Neural cell (in vitro differentiated cells): ENCODE measurements around the gene AKAP9.

Experiments used
- MXI1 ChIP-seq: fragments of 450-650 bp; conservative IDR thresholded peaks from 2 replicates; pipeline ENCODE4 v1.6.1; 2014; ENCODE audit warnings: antibody characterized with exemption, mild to moderate bottlenecking; ENCODE audit not compliant: poor library complexity, severe bottlenecking
- POLR2AphosphoS5 ChIP-seq: IDR thresholded peaks from 2 replicates; pipeline ENCODE4 v1.6.1; 2012
- TF ChIP-seq, protein P1 (sequence below): fragments of 450-650 bp; IDR thresholded peaks from 2 replicates; pipeline ENCODE4 v1.5.1; 2014; ENCODE audit warnings: antibody characterized with exemption, mild to moderate bottlenecking, moderate library complexity; ENCODE audit not compliant: poor library complexity, severe bottlenecking

DNA sequence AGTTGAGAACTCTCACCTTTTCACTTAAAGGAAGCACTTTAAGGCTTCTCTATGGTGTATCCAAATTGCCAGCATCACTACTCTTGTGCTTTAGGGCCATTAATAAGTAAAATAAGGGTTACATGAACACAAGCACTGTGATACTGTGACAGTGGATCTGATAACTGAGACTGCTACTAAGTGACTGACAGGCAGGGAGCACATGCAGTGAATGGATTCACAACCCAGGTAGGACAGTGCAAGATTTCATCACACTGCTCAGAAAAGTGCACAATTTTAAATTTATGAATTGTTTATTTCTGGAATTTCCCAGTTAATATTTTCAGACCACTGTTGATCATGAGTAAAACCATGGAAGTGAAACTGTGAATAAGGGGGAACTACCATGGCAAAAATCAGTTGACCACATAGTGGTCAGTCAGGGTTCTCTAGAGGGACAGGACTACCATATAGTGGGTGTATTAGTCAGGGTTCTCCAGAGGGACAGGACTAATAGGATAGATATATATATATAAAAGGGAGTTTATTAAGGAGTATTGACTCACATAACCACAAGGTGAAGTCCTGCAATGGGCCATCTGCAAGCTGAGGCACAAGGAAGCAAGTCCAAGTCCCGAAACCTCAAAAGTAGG lies 214.6 kb downstream of the AKAP9 start:
- TF ChIP-seq POLR2AphosphoS5 (no peak), MXI1 (no peak)
- TF ChIP-seq, protein P1, sequence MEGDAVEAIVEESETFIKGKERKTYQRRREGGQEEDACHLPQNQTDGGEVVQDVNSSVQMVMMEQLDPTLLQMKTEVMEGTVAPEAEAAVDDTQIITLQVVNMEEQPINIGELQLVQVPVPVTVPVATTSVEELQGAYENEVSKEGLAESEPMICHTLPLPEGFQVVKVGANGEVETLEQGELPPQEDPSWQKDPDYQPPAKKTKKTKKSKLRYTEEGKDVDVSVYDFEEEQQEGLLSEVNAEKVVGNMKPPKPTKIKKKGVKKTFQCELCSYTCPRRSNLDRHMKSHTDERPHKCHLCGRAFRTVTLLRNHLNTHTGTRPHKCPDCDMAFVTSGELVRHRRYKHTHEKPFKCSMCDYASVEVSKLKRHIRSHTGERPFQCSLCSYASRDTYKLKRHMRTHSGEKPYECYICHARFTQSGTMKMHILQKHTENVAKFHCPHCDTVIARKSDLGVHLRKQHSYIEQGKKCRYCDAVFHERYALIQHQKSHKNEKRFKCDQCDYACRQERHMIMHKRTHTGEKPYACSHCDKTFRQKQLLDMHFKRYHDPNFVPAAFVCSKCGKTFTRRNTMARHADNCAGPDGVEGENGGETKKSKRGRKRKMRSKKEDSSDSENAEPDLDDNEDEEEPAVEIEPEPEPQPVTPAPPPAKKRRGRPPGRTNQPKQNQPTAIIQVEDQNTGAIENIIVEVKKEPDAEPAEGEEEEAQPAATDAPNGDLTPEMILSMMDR, result no peak
